GM12878 (cell line): ENCODE data around the gene ZNF804B. TPM values are rescaled to one million over a fixed set of nuclear protein-coding genes. Genes with fewer than 3 reads are reported as not detected.

Source experiments
- ATAC-seq: fragments of 200-7000 bp; cut with Tn5 transposase; 3 replicates; pipeline ENCODE4 v1.9.1; 2020; ENCODE audit warnings: mild to moderate bottlenecking, moderate library complexity
- BruUV-seq: library from RNA; stranded (reverse); fragments of 400-500 nt; replicated peaks from 2 replicates; lab custom pipeline; 2021; lab: Mats Ljungman, UMichigan
- CTCF ChIA-PET: fragments of 300-600 bp; sonication (Branson Sonifier 250); formaldehyde crosslinking; extraction: SDS; loops from one replicate; lab custom pipeline; 2021; ENCODE audit warnings: inconsistent platforms; lab: Yijun Ruan, JAX
- POLR2A ChIA-PET: fragments of 350-600 bp; formaldehyde crosslinking; extraction: SDS; loops from one replicate; lab custom pipeline; 2021; ENCODE audit warnings: inconsistent platforms; lab: Charles Lee
- RAD21 ChIA-PET: fragments of 300-600 bp; sonication (Branson Sonifier 250); formaldehyde crosslinking; loops from one replicate; lab custom pipeline; 2023; ENCODE audit warnings: antibody characterized with exemption; ENCODE audit not compliant: unreplicated experiment; lab: Charles Lee
- SMC1A ChIA-PET: fragments of 300-600 bp; sonication (Branson Sonifier 250); formaldehyde crosslinking; loops from one replicate; lab custom pipeline; 2023; ENCODE audit not compliant: unreplicated experiment, uncharacterized antibody; lab: Charles Lee
- DNase-seq: peaks from one replicate; pipeline ENCODE4 v3.0.0-alpha.2; 2011; ENCODE audit warnings: low read depth, low spot score
- FAIRE-seq: peaks from 3 replicates; lab custom pipeline; 2011; peaks lifted over from hg19 to GRCh38; lab: Jason Lieb, UNC
- H2AFZ ChIP-seq: 2 replicates; pipeline ENCODE4 v1.6.0; 2011; ENCODE audit warnings: low read depth, low read length, control low read depth; ENCODE audit not compliant: control insufficient read depth
- H3K27ac ChIP-seq: 2 replicates; pipeline ENCODE4 v1.5.1; 2011; ENCODE audit warnings: control low read depth; ENCODE audit not compliant: control insufficient read depth, insufficient read depth
- H3K27me3 ChIP-seq, 2 experiments: replicated peaks in 1 of 2; 2 replicates each; pipeline versions ENCODE4 v1.6.0 to v1.6.1; 2011; ENCODE audit warnings: low read length in 1 of 2; ENCODE audit not compliant: control insufficient read depth in 2 of 2, insufficient read depth in 2 of 2
- H3K36me3 ChIP-seq, 2 experiments: 2 replicates each; pipeline ENCODE4 v1.5.1; 2011; ENCODE audit warnings: low read length in 1 of 2; ENCODE audit not compliant: control insufficient read depth in 2 of 2, insufficient read depth in 2 of 2
- H3K4me1 ChIP-seq: 2 replicates; pipeline ENCODE4 v1.6.1; 2011; ENCODE audit warnings: mild to moderate bottlenecking, low read length, moderate library complexity, mixed read lengths; ENCODE audit not compliant: control insufficient read depth, insufficient read depth
- H3K4me2 ChIP-seq: 2 replicates; pipeline ENCODE4 v1.6.0; 2011; ENCODE audit warnings: control low read depth; ENCODE audit not compliant: control insufficient read depth, insufficient read depth
- H3K4me3 ChIP-seq: fragments of 200-600 bp; sonication (generic); 2 replicates; pipeline ENCODE4 v1.5.1; 2016
- H3K79me2 ChIP-seq: 2 replicates; pipeline ENCODE4 v1.6.0; 2011; ENCODE audit warnings: low read length; ENCODE audit not compliant: control insufficient read depth, insufficient read depth
- H3K9ac ChIP-seq: 2 replicates; pipeline ENCODE4 v1.8.0; 2011; ENCODE audit warnings: low read length, control low read depth, mixed read lengths; ENCODE audit not compliant: control insufficient read depth, insufficient read depth
- H3K9me3 ChIP-seq: replicated peaks from 3 replicates; pipeline ENCODE4 v1.5.1; 2011; ENCODE audit warnings: mild to moderate bottlenecking, low read length; ENCODE audit not compliant: control insufficient read depth, insufficient read depth
- H4K20me1 ChIP-seq: 2 replicates; pipeline ENCODE4 v1.6.0; 2011; ENCODE audit not compliant: control insufficient read depth, insufficient read depth
- CREM ChIP-seq: IDR thresholded peaks from 2 replicates; pipeline ENCODE4 v1.6.1; 2014; ENCODE audit warnings: antibody characterized with exemption, low read depth
- ELK1 ChIP-seq: IDR thresholded peaks from 2 replicates; pipeline ENCODE4 v1.6.1; 2012; ENCODE audit warnings: low read depth, low read length, improper control_type of control experiment
- FOS ChIP-seq: IDR thresholded peaks from 3 replicates; pipeline ENCODE4 v1.6.1; 2011; ENCODE audit warnings: borderline replicate concordance; ENCODE audit not compliant: insufficient read length; ENCODE audit errors: extremely low read depth
- HCFC1 ChIP-seq: fragments of 150-350 bp; IDR thresholded peaks from 2 replicates; pipeline ENCODE4 v1.6.1; 2014; ENCODE audit warnings: low read length
- HDAC2 ChIP-seq: fragments of 200-600 bp; sonication (generic); IDR thresholded peaks from 2 replicates; pipeline ENCODE4 v1.6.1; 2017
- HDGF ChIP-seq: fragments of 450-650 bp; IDR thresholded peaks from 2 replicates; pipeline ENCODE4 v1.6.1; 2016; ENCODE audit warnings: antibody characterized with exemption
- MEF2A ChIP-seq: IDR thresholded peaks from 2 replicates; pipeline ENCODE4 v1.6.1; 2011; ENCODE audit warnings: low read depth, mild to moderate bottlenecking, low read length, moderate library complexity; ENCODE audit not compliant: insufficient read depth
- MLLT1 ChIP-seq: fragments of 450-650 bp; IDR thresholded peaks from 2 replicates; pipeline ENCODE4 v1.6.1; 2016; ENCODE audit warnings: mild to moderate bottlenecking
- MTA3 ChIP-seq: IDR thresholded peaks from 2 replicates; pipeline ENCODE4 v1.6.1; 2012; ENCODE audit warnings: low read length, inconsistent platforms, borderline replicate concordance
- MXI1 ChIP-seq: fragments of 150-350 bp; IDR thresholded peaks from 2 replicates; pipeline ENCODE4 v1.6.1; 2011; ENCODE audit warnings: low read depth, mild to moderate bottlenecking, inconsistent platforms, low read length, improper control_type of control experiment
- MYC ChIP-seq: IDR thresholded peaks from 2 replicates; pipeline ENCODE4 v1.6.1; 2011; ENCODE audit warnings: mild to moderate bottlenecking, low read length, moderate library complexity, inconsistent platforms; ENCODE audit not compliant: insufficient read depth, insufficient replicate concordance, insufficient read length, severe bottlenecking
- NBN ChIP-seq: fragments of 450-650 bp; IDR thresholded peaks from 2 replicates; pipeline ENCODE4 v1.6.1; 2016
- RFX5 ChIP-seq: IDR thresholded peaks from 2 replicates; pipeline ENCODE4 v1.6.1; 2011; ENCODE audit warnings: low read depth, low read length, improper control_type of control experiment
- SREBF2 ChIP-seq: IDR thresholded peaks from 2 replicates; pipeline ENCODE4 v1.6.1; 2012; ENCODE audit warnings: mild to moderate bottlenecking, low read length
- STAT1 ChIP-seq: fragments of 450-650 bp; conservative IDR thresholded peaks from 2 replicates; pipeline ENCODE4 v1.6.1; 2014; ENCODE audit warnings: antibody characterized with exemption, mild to moderate bottlenecking
- STAT3 ChIP-seq: IDR thresholded peaks from 2 replicates; pipeline ENCODE4 v1.6.1; 2011; ENCODE audit warnings: low read depth, low read length, improper control_type of control experiment
- SUZ12 ChIP-seq: fragments of 200-600 bp; sonication (generic); IDR thresholded peaks from one replicate; pipeline ENCODE4 v1.6.1; 2018; ENCODE audit warnings: antibody characterized with exemption, mild to moderate bottlenecking; ENCODE audit not compliant: unreplicated experiment
- TCF3 ChIP-seq: IDR thresholded peaks from 2 replicates; pipeline ENCODE4 v1.6.1; 2012; ENCODE audit warnings: low read depth, mild to moderate bottlenecking, low read length, borderline replicate concordance; ENCODE audit not compliant: insufficient read depth
- TCF7 ChIP-seq: IDR thresholded peaks from 2 replicates; pipeline ENCODE4 v1.6.1; 2014; ENCODE audit warnings: antibody characterized with exemption, borderline replicate concordance
- ZBED1 ChIP-seq: IDR thresholded peaks from 2 replicates; pipeline ENCODE4 v1.6.1; 2016; ENCODE audit warnings: borderline replicate concordance
- ZNF207 ChIP-seq: fragments of 450-650 bp; IDR thresholded peaks from 2 replicates; pipeline ENCODE4 v1.6.1; 2014; ENCODE audit warnings: antibody characterized with exemption, mild to moderate bottlenecking, borderline replicate concordance
- in situ Hi-C: fragments of 300-500 bp; cut with MboI; formaldehyde crosslinking; loops from 9 replicates; pipeline ENCODE4 v1.14.3; 2018; ENCODE audit warnings: mixed read lengths
- intact Hi-C: fragments of 100-400 bp; cut with micrococcal nuclease; formaldehyde crosslinking; loops from one replicate; pipeline ENCODE4 v1.14.2; 2022; ENCODE audit not compliant: unreplicated experiment
- polyA plus RNA-seq, 11 experiments: library from polyadenylated mRNA; depleted of rRNA in 4 of 11; unstranded in 6 of 11; stranded (reverse) in 5 of 11; fragments of >200 nt; fragmentation: Nextera tagmentation in 4 of 11; fragmentation: Illumina TruSeq in 1 of 11; extraction: Ambion mirVana in 4 of 11; extraction: Trizol in 1 of 11; gene quantifications; 1 replicate in 1 of 11; 2 replicates in 10 of 11; pipeline versions ENCODE4 v1.2.1 to v1.2.3, GENCODE V29; 2011 to 2016; ENCODE audit warnings: inconsistent platforms in 2 of 11, missing spikeins in 2 of 11, low read depth in 1 of 11
- total RNA-seq, 4 experiments: library from RNA; depleted of rRNA in 3 of 4; stranded (reverse); fragments of >200 nt in 3 of 4; fragmentation: Illumina TruSeq in 1 of 4; extraction: Trizol in 1 of 4; gene quantifications; 2 replicates each; pipeline versions ENCODE4 v1.2.1 to v1.2.3, GENCODE V29; 2013 to 2021
- TF ChIP-seq, protein P1 (sequence below): fragments of 450-650 bp; IDR thresholded peaks from 2 replicates; pipeline ENCODE4 v1.6.1; 2017; ENCODE audit warnings: mild to moderate bottlenecking

ZNF804B gene
- total and polyA plus RNA-seq, 10 of the 15 experiments (the other 5 are each of a cell fraction or from before 2014, with no cell fraction given): not detected

DNA sequence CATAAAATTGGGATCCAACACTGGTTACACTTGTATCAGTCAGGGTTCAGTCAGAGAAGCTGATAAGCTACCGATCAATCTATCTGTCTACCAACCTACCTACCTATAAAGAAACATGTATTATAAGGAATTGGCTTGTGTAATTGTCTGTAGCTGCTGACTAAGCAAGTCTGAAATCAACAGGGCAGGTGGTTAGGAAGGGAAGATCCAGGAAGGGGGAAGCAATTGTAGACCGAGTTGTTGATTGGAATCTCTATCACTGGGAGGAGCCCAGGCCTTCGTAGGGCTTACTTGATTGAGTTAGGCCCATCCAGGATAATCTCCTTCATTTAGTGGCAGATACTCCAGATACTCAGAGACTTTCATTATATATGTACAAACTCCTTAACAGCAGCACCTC is 307.5 kb downstream of the ZNF804B start (continued):
- no peak for TF ChIP-seq NBN
- no peak for TF ChIP-seq RFX5
- TF ChIP-seq STAT1: no peak
- TF ChIP-seq MXI1: no peak
- no peak for TF ChIP-seq HDGF
- TF ChIP-seq, all 136 proteins: peak for 0

- ChIA-PET RAD21 (no interaction called here), CTCF (interaction anchor here (1.2 kb wide), 1 partner anchor 9 kb away, joined by 3 read pairs; no protein-coding TSS in a partner anchor), POLR2A (no interaction called here), SMC1A (interaction anchor here (1.1 kb wide), 1 partner anchor 8 kb away, joined by 3 read pairs; no protein-coding TSS in a partner anchor)
- H3K27me3 ChIP-seq: no peaks in the 10 kb centered on the region
- H4K20me1 ChIP-seq: no peaks in the 10 kb centered on the region
- no peaks in the 10 kb centered on the region for H3K79me2 ChIP-seq
- BruUV-seq: no TSS peak
- H3K4me3 ChIP-seq: no peak overlapping the region
- no peak for DNase-seq
- FAIRE-seq: no peak
- no peak overlapping the region for H2AFZ ChIP-seq
- no peak overlapping the region for H3K4me2 ChIP-seq
- no peaks in the 10 kb centered on the region for H3K9me3 ChIP-seq
- H3K27ac ChIP-seq: no peak overlapping the region
- ATAC-seq: no peak
- H3K36me3 ChIP-seq: no peaks in the 10 kb centered on the region
- no peaks in the 10 kb centered on the region for H3K4me1 ChIP-seq
- intact Hi-C loops (no loop called here), in situ Hi-C loops (no loop called here)
- no peak overlapping the region for H3K9ac ChIP-seq
- TF ChIP-seq FOS (no peak), HDAC2 (no peak), SUZ12 (no peak), TCF7 (no peak), ZBED1 (no peak), HCFC1 (no peak), MYC (no peak), MTA3 (no peak), STAT3 (no peak), MEF2A (no peak), ZNF207 (no peak), MLLT1 (no peak), CREM (no peak), ELK1 (no peak), TCF3 (no peak), SREBF2 (no peak)
- TF ChIP-seq, protein P1, sequence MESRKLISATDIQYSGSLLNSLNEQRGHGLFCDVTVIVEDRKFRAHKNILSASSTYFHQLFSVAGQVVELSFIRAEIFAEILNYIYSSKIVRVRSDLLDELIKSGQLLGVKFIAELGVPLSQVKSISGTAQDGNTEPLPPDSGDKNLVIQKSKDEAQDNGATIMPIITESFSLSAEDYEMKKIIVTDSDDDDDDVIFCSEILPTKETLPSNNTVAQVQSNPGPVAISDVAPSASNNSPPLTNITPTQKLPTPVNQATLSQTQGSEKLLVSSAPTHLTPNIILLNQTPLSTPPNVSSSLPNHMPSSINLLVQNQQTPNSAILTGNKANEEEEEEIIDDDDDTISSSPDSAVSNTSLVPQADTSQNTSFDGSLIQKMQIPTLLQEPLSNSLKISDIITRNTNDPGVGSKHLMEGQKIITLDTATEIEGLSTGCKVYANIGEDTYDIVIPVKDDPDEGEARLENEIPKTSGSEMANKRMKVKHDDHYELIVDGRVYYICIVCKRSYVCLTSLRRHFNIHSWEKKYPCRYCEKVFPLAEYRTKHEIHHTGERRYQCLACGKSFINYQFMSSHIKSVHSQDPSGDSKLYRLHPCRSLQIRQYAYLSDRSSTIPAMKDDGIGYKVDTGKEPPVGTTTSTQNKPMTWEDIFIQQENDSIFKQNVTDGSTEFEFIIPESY: no peak
Measured at GRCh38 chr7:89072081-89072480, 312.6 kb downstream of the ZNF804B start.
